Vagina (tissue), 2 donors: ENCODE data around the gene LAMP2. TPM values are rescaled to one million over a fixed set of nuclear protein-coding genes. Genes with fewer than 3 reads are reported as not detected.

ENCODE experiments used
- DNase-seq, 2 donors: peaks; one replicate each; pipeline ENCODE4 v3.0.0-alpha.2; 2017; ENCODE audit errors: extremely low spot score in 2 of 2
- H3K27ac ChIP-seq: fragments of 200-600 bp; sonication (generic); one replicate; pipeline ENCODE4 v1.5.1; 2019
- H3K27me3 ChIP-seq: fragments of 200-600 bp; sonication (generic); one replicate; pipeline ENCODE4 v1.5.1; 2019
- H3K36me3 ChIP-seq, 2 donors: fragments of 200-600 bp; sonication (generic); one replicate each; pipeline ENCODE4 v1.5.1; 2017 to 2019
- H3K4me1 ChIP-seq: fragments of 200-600 bp; sonication (generic); one replicate; pipeline ENCODE4 v1.5.1; 2019
- H3K4me3 ChIP-seq, 2 donors: fragments of 200-600 bp; sonication (generic); 1 replicate in 1 of 2; 2 replicates in 1 of 2; pipeline ENCODE4 v1.5.1; 2016 to 2019
- H3K9me3 ChIP-seq: fragments of 200-600 bp; sonication (generic); one replicate; pipeline ENCODE4 v1.5.1; 2019
- POLR2A ChIP-seq, 2 donors: fragments of 450-650 bp; IDR thresholded peaks; one replicate each; pipeline ENCODE4 v1.6.1; 2017; ENCODE audit warnings: antibody characterized with exemption in 2 of 2, mild to moderate bottlenecking in 2 of 2, moderate library complexity in 2 of 2
- POLR2AphosphoS5 ChIP-seq, 2 donors: sonication (generic); formaldehyde crosslinking; IDR thresholded peaks; one replicate each; pipeline ENCODE4 v1.9.0; 2017; ENCODE audit warnings: antibody characterized with exemption in 2 of 2, mild to moderate bottlenecking in 2 of 2, low read depth in 1 of 2; ENCODE audit not compliant: insufficient read depth in 1 of 2
- intact Hi-C: fragments of 100-400 bp; cut with DNase I; formaldehyde crosslinking; loops from one replicate; pipeline ENCODE4 v1.15.1; 2023
- total RNA-seq: library from RNA; depleted of rRNA; stranded (reverse); fragments of >200 nt; gene quantifications from one replicate; pipeline ENCODE4 v1.2.3, GENCODE V29; 2016
- TF ChIP-seq, protein P1 (sequence below), 3 experiments: fragments of 450-650 bp in 2 of 3; fragments of 200-600 bp in 1 of 3; sonication (generic) in 1 of 3; IDR thresholded peaks; one replicate each; pipeline ENCODE4 v1.5.1; 2017 to 2019; ENCODE audit warnings: antibody characterized with exemption in 3 of 3, mild to moderate bottlenecking in 2 of 3, moderate library complexity in 2 of 3

Gene LAMP2
- total RNA-seq, 1 donor from 2014 or later, result 106 TPM

DNA sequence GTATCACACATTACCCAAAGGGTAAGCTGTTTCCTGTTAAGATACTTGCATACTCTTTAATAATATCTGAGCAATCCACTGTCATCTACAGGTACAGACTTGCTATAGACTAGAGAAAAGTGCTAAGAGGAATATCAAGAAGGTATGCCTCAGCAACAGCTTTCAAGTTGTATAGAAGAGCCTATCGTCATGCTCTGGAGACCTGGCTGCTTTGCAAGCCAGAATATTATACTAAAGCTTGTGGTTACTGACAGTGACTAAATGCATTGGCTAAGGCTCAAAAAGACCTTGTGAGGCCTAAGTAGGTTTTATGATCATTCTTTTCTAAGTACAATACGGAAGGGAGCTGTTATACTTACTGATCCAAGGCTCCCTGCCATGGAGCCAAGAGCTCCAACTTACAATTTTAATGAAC, 11.3 kb downstream of the LAMP2 start:
- Histone ChIP-seq H3K27me3 (no peaks in the 10 kb centered on the region), H3K27ac (no peak overlapping the region), H3K4me1 (peaks cover 9% of the 10 kb centered on the region), H3K4me3 (no peak overlapping the region), H3K36me3 (peaks cover 0 to 3% of the 10 kb centered on the region in 2 donors), H3K9me3 (no peaks in the 10 kb centered on the region)
- DNase-seq, result no peak
- TF ChIP-seq, protein P1, sequence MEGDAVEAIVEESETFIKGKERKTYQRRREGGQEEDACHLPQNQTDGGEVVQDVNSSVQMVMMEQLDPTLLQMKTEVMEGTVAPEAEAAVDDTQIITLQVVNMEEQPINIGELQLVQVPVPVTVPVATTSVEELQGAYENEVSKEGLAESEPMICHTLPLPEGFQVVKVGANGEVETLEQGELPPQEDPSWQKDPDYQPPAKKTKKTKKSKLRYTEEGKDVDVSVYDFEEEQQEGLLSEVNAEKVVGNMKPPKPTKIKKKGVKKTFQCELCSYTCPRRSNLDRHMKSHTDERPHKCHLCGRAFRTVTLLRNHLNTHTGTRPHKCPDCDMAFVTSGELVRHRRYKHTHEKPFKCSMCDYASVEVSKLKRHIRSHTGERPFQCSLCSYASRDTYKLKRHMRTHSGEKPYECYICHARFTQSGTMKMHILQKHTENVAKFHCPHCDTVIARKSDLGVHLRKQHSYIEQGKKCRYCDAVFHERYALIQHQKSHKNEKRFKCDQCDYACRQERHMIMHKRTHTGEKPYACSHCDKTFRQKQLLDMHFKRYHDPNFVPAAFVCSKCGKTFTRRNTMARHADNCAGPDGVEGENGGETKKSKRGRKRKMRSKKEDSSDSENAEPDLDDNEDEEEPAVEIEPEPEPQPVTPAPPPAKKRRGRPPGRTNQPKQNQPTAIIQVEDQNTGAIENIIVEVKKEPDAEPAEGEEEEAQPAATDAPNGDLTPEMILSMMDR (IDR thresholded peaks at IDR 0.05), result no peak
- no peak for TF ChIP-seq POLR2A (IDR thresholded peaks at IDR 0.05)
- TF ChIP-seq POLR2AphosphoS5 (IDR thresholded peaks at IDR 0.05; ENCODE audit: insufficient read depth in 1 of 2, low read depth in 1 of 2), result no peak
- intact Hi-C loops, result no loop called here

DNA sequence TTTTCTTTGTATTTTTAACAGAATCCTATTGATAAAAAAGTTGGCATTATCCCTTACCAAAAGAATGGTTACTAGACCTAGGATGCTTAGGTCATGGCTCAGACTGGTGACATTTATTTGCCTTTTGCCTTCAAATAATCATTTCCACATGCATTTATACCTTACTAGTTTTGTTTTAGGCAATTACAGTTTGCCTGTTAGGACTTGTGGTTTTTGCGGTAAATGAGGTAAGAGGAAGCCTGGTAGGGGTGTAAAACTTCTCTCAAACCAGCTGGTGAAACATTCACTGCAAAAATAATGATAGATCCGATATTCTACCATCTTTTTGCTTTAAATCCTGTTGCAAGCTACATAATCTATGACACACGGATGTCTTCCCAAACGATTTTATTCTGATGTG, 12.1 kb downstream of the LAMP2 start:
- DNase-seq, result no peak
- H3K36me3 ChIP-seq, result peaks cover 0 to 3% of the 10 kb centered on the region in 2 donors
- H3K9me3 ChIP-seq, result no peaks in the 10 kb centered on the region
- intact Hi-C loops, result no loop called here
- no peaks in the 10 kb centered on the region for H3K27me3 ChIP-seq
- H3K4me3 ChIP-seq, result no peak overlapping the region
- no peak for TF ChIP-seq POLR2AphosphoS5 (IDR thresholded peaks at IDR 0.05; ENCODE audit: insufficient read depth in 1 of 2, low read depth in 1 of 2)
- peaks cover 9% of the 10 kb centered on the region for H3K4me1 ChIP-seq
- H3K27ac ChIP-seq, result no peak overlapping the region

DNA sequence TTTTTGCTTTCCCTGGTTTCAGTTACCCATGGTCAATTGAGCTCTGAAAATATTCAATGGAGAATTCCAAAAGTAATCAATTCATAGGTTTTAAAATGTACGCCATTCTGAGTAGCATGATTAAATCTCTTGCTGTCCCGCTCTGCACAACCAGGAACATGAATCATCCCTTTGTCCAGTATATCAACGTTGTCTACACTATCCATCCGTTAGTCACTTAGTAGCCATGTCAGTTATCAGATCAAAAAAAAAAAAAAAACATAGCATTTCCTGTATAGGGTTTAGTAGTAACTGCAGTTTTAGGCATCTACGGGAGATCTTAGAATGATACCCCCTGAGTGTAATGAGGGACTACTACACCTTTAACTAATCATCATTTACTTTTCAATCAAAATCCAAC, 15.1 kb downstream of the LAMP2 start:
- no peaks in the 10 kb centered on the region for H3K27me3 ChIP-seq
- TF ChIP-seq POLR2A (IDR thresholded peaks at IDR 0.05), result no peak
- peaks cover 0 to 3% of the 10 kb centered on the region in 2 donors for H3K36me3 ChIP-seq
- no peak for DNase-seq
- no peaks in the 10 kb centered on the region for H3K9me3 ChIP-seq
- no peak overlapping the region for H3K4me3 ChIP-seq
- H3K27ac ChIP-seq, result no peak overlapping the region
- intact Hi-C loops, result no loop called here
- H3K4me1 ChIP-seq, result peaks cover 9% of the 10 kb centered on the region

DNA sequence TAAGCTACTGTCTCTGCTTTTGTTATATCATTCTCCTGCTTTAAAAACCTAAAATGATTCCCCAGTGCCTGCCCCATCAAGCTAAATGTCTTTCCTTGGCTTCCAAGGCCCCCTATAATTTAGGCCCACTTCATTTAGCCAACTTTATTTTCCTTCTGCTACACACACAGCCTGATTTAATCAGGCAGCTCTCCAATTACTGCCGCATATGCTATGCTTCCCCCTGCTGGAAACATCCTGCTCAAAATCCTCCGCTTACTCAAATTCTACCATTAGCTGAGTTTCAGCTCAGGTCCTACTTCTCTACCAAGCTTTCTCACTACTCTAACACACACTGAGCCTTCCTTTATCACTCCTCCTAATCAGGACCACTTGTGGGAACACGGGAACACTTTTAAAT, 17.0 kb downstream of the LAMP2 start:
- H3K27me3 ChIP-seq, result no peaks in the 10 kb centered on the region
- H3K27ac ChIP-seq, result no peak overlapping the region
- no peak for TF ChIP-seq POLR2AphosphoS5 (IDR thresholded peaks at IDR 0.05; ENCODE audit: insufficient read depth in 1 of 2, low read depth in 1 of 2)
- TF ChIP-seq, protein P1 (IDR thresholded peaks at IDR 0.05), result no peak
- TF ChIP-seq POLR2A (IDR thresholded peaks at IDR 0.05), result no peak
- H3K4me3 ChIP-seq, result no peak overlapping the region
- intact Hi-C loops, result no loop called here
- H3K4me1 ChIP-seq, result peaks cover 5% of the 10 kb centered on the region
- no peaks in the 10 kb centered on the region for H3K9me3 ChIP-seq
- DNase-seq, result no peak
- H3K36me3 ChIP-seq, result peaks cover 0 to 3% of the 10 kb centered on the region in 2 donors

DNA sequence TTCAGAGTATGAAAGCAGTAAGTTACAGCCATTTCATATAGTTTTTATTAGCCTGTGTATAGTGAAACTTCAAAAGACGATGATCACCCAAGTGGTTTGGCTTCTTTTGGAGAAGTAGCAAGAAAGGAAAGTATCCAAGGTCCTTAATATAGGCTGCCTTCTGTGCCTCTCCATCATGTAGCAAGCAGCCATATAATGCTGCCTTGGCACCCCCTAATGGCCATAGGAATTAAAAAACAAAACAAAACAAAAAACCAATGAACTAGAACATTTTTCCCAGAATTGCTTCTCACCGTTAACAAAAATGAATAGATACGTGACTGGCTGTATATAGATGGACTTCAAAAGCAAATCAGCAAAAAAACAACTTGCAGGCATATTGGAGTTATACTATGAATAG, 18.9 kb downstream of the LAMP2 start:
- no peaks in the 10 kb centered on the region for H3K27me3 ChIP-seq
- peaks cover 0 to 3% of the 10 kb centered on the region in 2 donors for H3K36me3 ChIP-seq
- no peak overlapping the region for H3K27ac ChIP-seq
- intact Hi-C loops, result no loop called here
- no peak for DNase-seq
- no peak overlapping the region for H3K4me3 ChIP-seq
- H3K9me3 ChIP-seq, result no peaks in the 10 kb centered on the region
- H3K4me1 ChIP-seq, result peaks cover 9% of the 10 kb centered on the region
- TF ChIP-seq POLR2AphosphoS5 (IDR thresholded peaks at IDR 0.05; ENCODE audit: insufficient read depth in 1 of 2, low read depth in 1 of 2) (no peak), POLR2A (IDR thresholded peaks at IDR 0.05) (no peak)
- TF ChIP-seq, protein P1 (IDR thresholded peaks at IDR 0.05), result no peak

DNA sequence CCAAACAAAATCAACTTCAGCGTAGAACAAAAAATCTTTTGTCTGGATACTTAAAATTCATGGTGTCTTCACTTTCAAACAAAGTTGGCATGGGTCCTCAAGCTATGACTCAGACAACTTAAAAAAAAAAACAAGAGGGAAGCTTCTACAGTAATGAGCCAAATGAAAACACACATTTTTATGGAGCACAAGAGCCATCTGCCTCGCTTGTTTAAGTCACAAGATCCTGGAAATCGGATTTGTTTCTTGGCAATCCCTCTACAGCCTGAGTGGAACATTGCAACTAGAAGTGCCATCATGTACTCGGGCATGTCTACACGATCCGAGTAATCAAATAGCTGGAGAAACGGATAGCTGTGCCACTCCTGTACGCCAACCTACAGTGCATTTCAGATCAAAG, 22.6 kb downstream of the LAMP2 start:
- intact Hi-C loops, result no loop called here
- Histone ChIP-seq H3K36me3 (no peaks in the 10 kb centered on the region), H3K9me3 (no peaks in the 10 kb centered on the region), H3K27ac (peak overlapping the region; percentile 17), H3K27me3 (no peaks in the 10 kb centered on the region), H3K4me3 (no peak overlapping the region), H3K4me1 (peaks cover 9% of the 10 kb centered on the region)
- no peak for DNase-seq
- TF ChIP-seq POLR2A (IDR thresholded peaks at IDR 0.05), result no peak
- no peak for TF ChIP-seq POLR2AphosphoS5 (IDR thresholded peaks at IDR 0.05; ENCODE audit: insufficient read depth in 1 of 2, low read depth in 1 of 2)
- TF ChIP-seq, protein P1 (IDR thresholded peaks at IDR 0.05), result no peak
